GM21390 (cell line): ENCODE measurements around the gene CSPG5.

Experiments
- ATAC-seq: cut with Tn5 transposase; IDR thresholded peaks from one replicate; pipeline ENCODE4 v1.9.1; 2021; ENCODE audit not compliant: unreplicated experiment

The CSPG5 gene

DNA sequence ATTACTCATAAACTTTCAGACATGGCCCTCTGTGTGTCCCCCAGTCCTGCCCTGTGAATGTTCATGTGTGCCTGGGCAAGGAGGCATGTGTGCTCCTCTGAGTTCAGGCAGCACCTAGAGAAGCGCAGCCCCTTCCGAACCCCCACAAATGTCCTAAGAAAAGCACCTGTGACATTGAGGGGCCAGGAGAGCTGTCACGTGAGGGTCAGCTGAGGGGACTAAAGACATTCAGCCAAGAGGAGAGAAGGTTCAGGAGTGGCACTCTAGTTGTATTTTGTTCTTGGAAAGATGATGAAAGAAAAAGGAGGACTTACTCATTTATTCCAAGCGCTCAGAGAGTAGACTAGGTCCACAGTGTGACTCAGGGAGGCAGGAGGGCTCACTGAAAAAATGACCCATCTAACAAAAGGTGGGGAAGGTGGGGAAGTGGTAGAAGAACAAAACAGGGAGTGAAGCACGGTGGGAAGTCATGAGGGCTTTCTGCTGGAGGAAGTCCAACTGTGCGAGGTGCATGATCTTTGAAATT, 37.0 kb downstream of the CSPG5 start:
- no peak for ATAC-seq

DNA sequence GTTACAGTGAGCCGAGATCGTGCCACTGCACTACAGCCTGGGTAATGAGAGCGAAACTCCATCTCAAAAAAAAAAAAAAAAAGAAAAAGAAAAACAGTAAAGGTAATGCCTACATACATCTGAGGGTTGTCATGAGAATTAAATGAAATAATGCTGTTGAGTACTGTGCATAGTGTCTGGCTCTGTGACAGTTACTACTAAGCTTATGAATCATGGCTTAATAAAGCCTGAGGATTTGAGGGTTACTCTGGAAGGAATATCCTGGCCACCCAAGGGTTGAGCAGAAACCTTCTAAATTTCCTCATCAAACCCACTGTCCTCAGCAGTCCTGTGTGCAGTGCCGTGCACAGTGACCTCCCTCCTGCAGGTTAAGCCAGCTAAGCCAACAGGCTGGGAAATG, 38.4 kb downstream of the CSPG5 start:
- ATAC-seq: no peak

DNA sequence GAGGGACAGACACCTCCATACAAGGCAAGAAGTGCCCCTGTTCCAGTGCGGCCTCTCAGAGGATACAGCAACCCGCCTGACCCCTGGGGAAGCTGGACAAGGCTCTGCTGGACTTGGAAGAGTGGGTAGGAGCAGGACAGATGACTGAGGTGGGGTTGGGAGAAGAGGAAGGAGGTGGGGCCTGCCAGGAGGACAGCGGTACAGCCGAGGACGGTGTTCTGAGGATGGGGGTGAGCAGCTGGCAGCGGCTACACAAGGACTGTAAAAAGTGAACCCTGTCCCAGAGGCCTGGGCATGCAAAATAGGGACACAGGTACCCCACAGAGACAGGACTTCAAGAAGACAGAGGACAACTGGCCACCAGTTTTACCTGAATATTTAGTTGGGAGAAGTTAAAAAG, 41.7 kb downstream of the CSPG5 start:
- ATAC-seq: no peak

DNA sequence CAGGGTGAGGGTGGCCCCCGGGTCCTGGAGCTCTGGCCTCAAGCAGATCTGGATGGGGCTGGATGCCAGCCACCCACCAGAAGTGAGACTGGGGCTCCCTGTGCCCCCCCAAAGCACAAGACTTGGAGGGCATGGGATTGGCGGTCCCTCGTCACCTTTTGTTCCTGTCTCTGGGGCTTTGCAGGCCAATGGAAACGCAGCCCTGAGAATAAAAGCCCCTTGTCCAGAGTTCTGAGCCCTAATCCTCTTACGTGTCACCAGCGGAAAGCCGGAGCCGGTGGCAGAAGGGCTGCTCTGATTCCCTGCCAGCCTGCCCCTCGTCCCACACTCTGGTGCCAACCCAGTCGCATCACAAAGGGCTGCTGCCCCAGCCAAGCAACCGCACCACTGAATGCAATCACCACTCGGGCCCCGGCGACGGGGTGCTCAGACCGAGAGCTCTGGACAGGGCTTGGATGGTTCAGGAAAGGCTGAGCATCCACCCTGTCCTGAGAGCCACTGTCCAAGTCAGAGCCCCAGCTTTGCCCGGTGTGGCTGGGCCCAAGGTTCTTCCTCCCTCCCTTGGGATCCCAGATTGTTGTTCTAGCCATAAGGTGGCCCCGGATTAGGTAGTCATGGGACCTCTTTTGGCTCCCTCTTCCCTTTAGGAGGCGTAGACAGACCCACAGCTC, 42.3 kb downstream of the CSPG5 start:
- no peak for ATAC-seq

DNA sequence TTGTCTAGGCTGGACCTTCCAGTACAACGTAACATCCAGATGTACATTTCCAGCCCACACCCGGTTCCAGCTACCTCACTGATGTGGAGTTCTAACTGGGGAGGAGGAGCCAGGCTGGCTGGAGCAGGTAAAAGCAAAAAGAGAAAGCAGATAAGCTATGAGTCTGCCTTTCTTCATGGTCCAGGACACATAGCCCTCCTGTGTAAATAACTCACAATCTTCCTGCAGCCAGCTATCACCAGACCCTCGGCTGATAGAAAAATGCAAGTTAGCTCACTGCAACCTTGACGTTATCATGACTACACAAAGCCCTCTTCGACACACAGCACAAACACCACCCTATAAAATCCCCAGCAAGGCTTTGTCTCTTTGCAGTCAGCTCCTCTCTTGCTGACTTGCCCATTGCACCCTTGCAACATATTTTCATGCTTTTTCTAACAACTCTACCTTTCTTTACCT, 44.6 kb downstream of the CSPG5 start:
- ATAC-seq: no peak

DNA sequence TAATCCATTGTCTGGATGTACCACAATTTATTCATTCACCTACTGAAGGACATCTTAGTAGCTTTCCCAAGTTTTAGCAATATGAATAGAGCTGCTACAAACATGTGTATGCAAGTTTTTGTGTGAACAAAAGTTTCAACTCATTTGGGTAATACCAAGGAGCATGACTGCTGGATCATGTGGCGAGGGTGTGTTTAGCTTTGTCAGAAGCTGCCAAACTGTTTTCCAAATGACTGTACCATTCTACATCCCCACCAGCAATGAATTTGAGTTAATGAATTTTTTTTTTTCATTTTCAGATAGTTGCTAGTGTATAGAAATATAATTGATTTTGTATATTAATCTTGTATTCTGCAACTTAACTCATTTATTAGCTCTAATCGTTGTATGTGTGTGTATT, 45.2 kb downstream of the CSPG5 start:
- no peak for ATAC-seq

DNA sequence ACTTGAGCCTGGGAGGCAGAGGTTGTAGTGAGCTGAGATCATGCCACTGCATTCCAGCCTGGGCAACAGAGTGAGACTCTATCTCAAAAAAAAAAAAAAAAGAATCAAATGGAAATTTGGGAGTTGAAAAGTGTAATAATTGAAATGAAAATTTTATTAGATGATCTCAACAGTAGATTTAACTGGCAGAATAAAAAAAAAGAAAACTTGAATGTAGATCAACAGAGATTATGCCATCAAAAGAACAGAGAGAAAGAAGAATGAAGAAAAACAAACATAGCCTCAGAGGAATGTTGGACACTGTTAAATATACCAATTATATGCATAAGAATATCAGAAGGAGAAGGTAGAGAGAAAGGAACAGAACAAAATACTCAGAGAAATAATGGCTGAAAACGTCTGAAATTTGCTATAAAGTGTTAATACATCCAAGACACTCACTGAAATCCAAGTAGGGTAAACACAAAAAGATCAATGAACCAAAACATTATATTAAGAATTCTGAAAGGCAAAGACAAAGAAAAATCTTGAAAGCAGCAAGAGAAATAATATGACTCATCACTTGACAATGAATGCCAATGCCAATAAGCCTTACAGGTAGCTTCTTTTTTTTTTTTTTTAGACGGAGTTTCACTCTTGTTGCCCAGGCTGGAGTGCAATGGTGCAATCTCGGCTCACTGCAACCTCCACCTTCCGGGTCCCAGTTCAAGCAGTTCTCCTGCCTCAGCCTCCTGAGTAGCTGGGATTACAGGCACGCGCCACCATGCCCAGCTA, 50.5 kb downstream of the CSPG5 start:
- ATAC-seq: no peak

DNA sequence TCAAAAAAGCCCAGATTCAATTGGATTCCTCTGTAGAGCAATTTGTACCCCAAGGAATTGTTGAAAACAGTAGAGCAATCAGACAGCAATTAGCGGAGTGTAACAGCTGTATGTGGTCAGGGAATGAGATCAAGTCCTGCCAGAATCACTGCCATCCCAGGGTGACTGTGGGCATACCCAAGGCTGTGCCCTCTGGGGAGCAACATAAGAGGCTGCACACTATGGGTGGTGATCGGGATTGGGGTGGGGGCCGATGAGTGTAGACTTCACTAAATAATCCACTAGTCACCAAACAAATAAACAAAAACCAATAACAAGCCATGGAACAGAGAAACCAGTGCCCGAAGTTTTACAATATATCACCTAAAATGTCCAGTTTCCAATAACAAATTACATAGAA, 53.0 kb downstream of the CSPG5 start:
- no peak for ATAC-seq

DNA sequence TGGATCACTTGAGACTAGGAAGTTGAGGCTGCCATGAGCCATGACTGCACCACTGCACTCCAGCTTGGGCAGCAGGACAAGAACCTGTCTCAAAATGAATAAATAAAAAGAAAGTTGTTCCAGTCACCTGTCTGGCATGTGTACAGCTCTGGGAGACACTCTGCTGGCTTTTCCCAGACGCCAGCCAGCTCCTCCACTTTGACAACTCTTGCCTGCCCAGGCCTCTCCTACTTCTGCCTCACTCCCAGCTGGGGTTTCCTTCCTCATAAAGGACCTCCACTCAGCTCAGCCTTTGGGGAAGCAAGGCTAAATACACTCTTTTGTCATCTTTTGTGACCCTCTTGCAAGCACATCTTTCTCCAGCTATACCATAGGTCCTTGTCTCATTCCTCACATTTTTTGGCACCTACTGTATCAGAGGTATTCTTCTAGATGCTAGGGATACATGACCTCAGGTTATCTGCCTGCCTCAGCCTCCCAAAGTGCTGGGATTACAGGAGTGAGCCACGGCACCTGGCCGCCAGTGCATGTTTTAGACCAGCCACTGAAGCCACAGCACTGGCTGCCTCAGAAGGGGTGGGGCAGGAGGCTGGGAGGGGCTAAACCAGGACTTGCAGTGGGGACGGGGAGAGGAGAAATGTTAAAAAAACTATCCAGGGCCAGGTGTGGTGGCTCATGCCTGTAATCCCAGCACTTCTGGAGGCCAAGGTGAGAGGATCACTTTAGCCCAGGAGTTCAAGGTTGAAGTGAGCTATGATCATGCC, 55.2 kb downstream of the CSPG5 start:
- no peak for ATAC-seq

DNA sequence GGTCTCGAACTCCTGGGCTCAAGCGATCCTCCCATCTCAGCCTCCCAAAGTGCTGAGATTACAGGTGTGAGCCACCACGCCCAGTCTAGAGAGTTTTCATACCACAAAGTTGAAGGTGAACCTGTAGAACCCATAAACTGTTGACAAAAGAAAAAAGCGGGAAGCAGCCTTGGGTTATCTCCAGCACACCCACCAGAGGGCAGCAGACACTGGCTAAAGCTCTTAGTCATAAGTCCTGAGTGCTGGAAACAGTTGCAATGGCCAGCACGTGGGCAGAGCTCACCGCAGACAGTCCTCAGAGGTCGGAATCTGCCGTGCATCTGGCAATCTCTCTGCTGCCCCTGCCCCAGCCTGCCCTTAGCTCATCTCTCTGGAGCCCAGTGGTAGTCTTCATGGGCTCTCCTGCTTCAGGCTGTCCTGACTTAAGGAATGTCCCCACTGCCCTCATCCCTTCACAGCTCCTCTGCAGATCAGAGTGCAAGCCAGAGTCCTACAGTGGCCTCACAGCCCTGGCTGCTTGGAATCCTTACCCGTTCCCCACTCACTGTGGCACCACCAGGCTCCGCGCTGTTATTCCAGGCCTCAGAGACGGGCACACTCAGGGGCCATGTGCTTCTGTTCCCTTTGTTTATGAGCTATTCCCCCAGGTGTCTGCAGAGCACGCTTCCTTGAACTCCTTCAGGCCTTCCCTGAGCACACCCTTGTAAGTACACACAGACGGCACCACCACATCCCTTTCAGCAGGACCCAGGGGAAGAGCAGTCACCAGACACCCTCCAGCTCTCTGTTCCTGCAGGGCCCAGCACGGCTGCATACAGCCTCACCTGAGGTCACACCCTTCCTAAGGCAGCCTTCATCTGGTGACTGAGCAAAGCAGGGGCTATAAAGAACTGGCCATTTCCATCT, 56.3 kb downstream of the CSPG5 start:
- no peak for ATAC-seq

DNA sequence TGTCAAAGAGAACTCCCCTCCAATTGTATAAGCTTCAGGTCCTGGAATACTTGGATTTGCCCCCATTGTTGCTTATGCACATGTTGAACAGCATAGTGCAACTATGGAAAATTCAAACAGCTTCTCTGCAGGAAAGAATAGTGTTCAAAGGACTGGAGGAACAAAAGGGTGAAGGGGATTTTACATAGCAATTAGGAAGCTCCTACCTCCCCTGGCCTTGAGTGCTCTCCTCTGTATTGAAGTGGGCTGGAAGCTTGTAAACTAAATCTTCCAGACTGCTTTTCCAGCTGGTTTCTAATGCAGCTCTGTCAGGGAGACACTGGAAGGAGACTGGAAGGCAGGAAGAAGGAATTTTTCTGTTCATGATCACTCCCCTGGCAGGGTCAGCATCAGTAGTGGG, 57.9 kb downstream of the CSPG5 start:
- ATAC-seq: no peak

DNA sequence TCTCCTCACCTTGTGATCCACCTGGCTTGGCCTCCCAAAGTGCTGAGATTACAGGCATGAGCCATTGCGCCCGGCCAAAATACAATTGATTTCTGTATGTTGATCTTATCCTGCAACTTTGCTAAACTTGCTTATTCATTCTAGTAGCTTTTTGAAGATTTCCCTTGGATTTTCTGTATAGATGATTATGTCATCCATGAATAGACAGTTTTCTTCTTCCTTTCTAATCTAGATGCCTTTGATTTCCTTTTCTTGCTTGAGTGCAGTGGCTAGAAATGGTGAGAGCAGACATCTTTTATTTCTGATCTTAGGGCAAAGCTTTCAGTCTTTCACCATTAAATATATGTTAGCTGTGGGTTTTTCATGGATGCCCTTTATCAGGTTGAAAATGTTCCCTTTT, 60.7 kb downstream of the CSPG5 start:
- ATAC-seq: no peak

DNA sequence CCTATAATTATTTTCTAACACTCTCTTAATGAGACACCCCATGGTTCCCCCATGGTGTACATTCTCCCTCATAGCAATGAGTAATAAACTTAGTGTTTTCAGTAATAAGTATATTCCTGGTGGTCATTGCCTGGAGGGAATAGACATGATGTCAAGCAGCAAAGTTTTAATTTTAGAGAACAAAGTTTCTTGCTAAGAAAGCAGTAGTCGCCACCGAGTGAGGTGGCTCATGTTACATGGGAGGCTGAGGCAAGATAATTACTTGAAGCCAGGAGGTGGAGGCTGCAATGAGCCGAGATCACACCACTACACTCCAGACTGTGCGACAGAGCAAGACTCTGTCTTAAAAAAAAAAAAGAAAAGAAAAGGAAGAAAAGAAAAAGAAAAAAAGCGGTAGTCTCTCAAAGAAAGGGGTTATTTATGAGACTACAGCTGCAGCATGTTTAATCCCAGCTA, 62.8 kb downstream of the CSPG5 start:
- no peak for ATAC-seq

DNA sequence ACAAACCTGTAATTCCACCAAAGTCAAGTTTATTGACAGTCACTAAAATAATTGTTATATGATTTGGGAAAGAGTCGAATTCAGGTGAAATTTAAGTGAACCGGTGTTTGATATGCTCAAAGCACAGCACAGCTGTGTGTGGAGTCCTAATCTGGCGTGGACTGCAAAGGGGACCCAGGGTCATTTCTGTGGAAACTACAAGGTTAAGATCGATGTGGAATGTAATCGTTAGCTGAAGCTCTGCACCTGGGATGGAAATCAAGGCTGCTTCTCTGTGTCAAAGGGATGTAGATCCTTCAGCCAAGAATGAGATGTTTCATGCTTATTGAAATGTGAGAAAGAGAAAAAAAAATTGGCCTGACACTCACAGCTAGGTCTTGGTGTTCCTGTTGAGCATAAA, 63.6 kb downstream of the CSPG5 start:
- no peak for ATAC-seq

DNA sequence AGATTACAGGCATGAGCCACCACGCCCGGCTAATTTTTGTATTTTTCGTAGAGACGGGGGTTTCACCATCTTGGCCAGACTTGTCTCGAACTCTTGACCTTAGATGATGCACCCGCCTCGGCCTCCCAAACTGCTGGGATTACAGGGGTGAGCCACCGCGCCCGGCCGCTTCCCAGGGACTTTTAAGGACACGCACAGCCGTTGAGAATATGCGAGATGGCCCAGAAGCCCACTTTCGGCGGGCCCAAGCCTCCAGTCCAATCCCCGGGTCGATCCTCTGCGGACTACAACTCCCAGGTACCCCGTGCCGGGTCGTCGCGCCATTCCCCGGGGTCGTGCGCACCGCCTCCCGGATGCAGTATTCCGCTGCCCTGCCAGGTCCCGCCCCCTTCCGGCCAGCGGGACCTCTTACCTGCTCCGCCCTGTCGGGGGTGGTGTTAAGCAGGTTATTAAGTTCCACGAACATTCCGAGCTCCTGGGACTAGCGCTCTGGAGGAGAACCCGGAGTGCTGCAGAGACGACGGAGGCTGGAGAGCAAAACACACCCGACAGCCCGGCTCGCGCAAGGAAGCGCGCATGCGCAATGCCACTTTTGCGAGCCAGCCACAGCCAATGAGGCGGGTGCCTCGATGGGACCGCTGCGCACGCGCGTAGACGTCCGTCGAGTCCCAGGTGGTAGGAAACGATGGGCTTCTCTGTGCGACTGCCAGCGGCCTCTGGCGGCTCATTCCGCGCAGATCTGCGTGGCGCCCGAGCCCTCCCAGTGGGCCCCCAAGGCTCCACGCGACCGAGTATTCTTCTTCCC, 65.3 kb downstream of the CSPG5 start, which contains the start of gene ELP6:
TSS of gene ELP6 (minus strand) at position 588 of the 805 bp plus-strand sequence. CDS start at position 466, 122 bp downstream.
- ATAC-seq: peak; percentile 89

DNA sequence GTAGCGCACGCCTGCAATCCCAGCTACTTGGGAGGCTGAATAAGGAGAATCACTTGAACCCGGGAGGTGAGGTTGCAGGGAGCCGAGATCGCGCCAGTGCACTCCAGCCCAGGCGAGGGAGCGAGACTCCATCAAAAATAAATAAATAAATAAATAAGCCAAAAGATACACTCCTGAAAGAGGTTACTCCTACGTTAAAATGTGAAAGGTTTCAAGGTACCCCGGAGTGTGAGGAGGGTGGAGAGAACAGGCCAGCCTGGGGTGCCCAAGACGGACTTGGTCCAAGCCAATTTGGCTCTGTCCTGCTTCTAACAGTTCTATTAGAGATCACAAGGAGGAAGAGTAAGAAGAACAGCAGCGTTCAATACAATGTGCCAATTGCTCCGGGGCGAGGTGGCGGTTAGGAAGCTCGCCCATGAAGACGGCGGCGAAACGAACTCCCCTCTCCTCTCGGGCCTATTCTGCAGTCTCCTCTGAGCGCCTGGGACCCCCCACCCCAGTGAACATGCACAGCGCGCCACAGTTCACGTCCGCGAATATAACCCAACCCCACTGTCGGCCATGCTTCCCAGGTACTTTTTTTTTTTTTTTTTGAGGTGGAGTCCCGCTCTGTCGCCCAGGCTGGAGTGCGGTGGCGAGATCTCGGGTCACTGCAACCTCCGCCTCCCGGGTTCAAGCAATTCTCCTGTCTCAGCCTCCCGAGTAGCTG, 66.1 kb downstream of the CSPG5 start:
- no peak for ATAC-seq
